Peyer's patch (tissue), 4 donors: ENCODE data around the gene DDX10.

Experiments used
- POLR2A ChIP-seq, 2 donors: fragments of 450-650 bp; IDR thresholded peaks; one replicate each; pipeline ENCODE4 v1.5.1; 2017; ENCODE audit warnings: antibody characterized with exemption in 2 of 2, mild to moderate bottlenecking in 2 of 2, moderate library complexity in 2 of 2
- TF ChIP-seq, protein P1 (sequence below), 6 experiments: fragments of 450-650 bp in 4 of 6; fragments of 200-600 bp in 2 of 6; sonication (generic) in 1 of 6; IDR thresholded peaks; one replicate each; pipeline ENCODE4 v1.5.1; 2017 to 2019; ENCODE audit warnings: antibody characterized with exemption in 6 of 6, mild to moderate bottlenecking in 3 of 6, moderate library complexity in 1 of 6

DNA sequence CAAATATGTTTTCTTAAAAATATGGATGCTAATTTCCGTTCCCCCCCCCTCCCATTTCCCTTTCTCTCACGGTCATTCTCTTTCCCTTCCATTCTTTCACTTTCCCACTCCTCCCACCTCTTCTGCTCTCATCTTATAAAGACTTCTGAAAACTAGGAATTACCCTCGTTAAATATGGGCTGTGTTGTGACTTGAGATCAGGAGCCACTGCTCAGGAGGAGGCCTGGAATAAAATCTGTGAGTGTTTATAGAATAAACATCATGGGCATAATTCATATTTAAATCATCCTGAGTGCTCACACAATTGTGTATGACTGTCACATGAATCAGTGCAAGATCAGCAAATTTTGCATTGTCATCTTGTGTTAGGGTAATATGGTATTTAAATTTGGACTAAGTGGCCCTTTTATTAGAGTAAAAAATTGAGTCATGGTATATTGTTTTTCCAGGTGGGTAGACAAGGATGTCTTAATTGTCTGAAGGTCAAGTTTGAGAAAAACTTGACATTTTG is 208.0 kb downstream of the DDX10 start:
- TF ChIP-seq, protein P1, sequence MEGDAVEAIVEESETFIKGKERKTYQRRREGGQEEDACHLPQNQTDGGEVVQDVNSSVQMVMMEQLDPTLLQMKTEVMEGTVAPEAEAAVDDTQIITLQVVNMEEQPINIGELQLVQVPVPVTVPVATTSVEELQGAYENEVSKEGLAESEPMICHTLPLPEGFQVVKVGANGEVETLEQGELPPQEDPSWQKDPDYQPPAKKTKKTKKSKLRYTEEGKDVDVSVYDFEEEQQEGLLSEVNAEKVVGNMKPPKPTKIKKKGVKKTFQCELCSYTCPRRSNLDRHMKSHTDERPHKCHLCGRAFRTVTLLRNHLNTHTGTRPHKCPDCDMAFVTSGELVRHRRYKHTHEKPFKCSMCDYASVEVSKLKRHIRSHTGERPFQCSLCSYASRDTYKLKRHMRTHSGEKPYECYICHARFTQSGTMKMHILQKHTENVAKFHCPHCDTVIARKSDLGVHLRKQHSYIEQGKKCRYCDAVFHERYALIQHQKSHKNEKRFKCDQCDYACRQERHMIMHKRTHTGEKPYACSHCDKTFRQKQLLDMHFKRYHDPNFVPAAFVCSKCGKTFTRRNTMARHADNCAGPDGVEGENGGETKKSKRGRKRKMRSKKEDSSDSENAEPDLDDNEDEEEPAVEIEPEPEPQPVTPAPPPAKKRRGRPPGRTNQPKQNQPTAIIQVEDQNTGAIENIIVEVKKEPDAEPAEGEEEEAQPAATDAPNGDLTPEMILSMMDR (IDR thresholded peaks at IDR 0.05), result no peak
- no peak for TF ChIP-seq POLR2A (IDR thresholded peaks at IDR 0.05)
